HUES48 (cell line): ENCODE results near the gene ROCK2.

Experiments
- H3K27ac ChIP-seq: one replicate; pipeline ENCODE4 v1.7.0; 2013; ENCODE audit warnings: low read depth, low read length, inconsistent platforms
- H3K27me3 ChIP-seq: 2 replicates; pipeline ENCODE4 v1.6.1; 2013; ENCODE audit warnings: mild to moderate bottlenecking, low read length; ENCODE audit not compliant: control insufficient read depth, insufficient read depth
- H3K36me3 ChIP-seq: 2 replicates; pipeline ENCODE4 v1.6.1; 2013; ENCODE audit warnings: low read length; ENCODE audit not compliant: control insufficient read depth, insufficient read depth
- H3K4me1 ChIP-seq: 2 replicates; pipeline ENCODE4 v1.6.1; 2013; ENCODE audit warnings: mild to moderate bottlenecking, low read length; ENCODE audit not compliant: control insufficient read depth, insufficient read depth
- H3K4me3 ChIP-seq: 2 replicates; pipeline ENCODE4 v1.5.1; 2013; ENCODE audit warnings: mild to moderate bottlenecking, low read depth, low read length
- H3K9ac ChIP-seq: 2 replicates; pipeline ENCODE4 v1.6.1; 2013; ENCODE audit warnings: mild to moderate bottlenecking, low read depth, low read length, moderate library complexity
- H3K9me3 ChIP-seq: 2 replicates; pipeline ENCODE4 v1.6.1; 2013; ENCODE audit warnings: low read length; ENCODE audit not compliant: control insufficient read depth, insufficient read depth

ROCK2 gene

DNA sequence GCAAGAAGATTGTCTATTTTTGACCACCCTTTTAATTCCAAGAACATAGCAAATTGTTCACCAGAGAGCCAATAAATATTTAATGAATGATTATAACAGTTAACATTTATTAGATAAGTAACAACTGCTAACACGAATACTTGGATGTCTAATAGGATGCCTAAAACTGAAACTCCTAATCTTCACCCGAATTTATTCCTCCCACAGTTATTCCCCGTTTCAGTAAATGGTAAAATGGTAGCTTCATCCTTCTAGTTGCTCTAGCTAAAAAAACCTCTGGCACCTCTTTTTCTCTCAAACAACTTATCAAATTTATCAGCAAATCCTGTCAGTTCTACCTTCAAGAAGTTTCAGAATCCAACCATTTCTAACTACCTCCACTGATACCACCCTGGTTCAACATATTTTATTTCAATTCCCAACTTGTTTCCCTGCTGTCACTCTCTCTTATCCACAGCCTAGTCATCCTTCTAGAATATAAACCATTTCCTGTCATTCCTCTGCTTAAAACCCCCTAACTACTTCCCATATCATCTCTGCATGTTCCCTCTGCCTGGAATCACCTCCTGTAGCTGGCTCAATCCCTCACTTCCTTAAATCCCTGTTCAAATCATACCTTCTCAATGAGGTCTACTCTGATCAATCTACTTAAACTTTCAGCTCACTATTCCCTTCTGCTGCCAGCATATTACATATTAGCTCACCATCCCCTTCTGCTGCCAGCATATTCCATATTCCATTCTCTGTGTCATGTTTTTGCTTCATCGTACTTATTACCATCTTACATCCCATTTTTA lies 93.8 kb downstream of the ROCK2 start:
- H3K9ac ChIP-seq: no peak overlapping the region
- H3K27ac ChIP-seq: no peak overlapping the region

GRCh38 chr2:11245322-11245721 lies 99.1 kb downstream of the ROCK2 start:
- Histone ChIP-seq H3K27ac (no peak overlapping the region), H3K36me3 (peaks cover 11% of the 10 kb centered on the region; the same call in 1 of the 2 replicates), H3K4me1 (no peaks in the 10 kb centered on the region), H3K4me3 (no peak overlapping the region), H3K9me3 (no peaks in the 10 kb centered on the region), H3K27me3 (no peaks in the 10 kb centered on the region), H3K9ac (no peak overlapping the region)

More for the DNA sequence above, 93.8 kb downstream of the ROCK2 start:
- Histone ChIP-seq H3K36me3 (peaks cover 11% of the 10 kb centered on the region; the same call in 1 of the 2 replicates), H3K9me3 (no peaks in the 10 kb centered on the region), H3K4me3 (no peak overlapping the region), H3K27me3 (no peaks in the 10 kb centered on the region), H3K4me1 (peaks cover 7% of the 10 kb centered on the region)

DNA sequence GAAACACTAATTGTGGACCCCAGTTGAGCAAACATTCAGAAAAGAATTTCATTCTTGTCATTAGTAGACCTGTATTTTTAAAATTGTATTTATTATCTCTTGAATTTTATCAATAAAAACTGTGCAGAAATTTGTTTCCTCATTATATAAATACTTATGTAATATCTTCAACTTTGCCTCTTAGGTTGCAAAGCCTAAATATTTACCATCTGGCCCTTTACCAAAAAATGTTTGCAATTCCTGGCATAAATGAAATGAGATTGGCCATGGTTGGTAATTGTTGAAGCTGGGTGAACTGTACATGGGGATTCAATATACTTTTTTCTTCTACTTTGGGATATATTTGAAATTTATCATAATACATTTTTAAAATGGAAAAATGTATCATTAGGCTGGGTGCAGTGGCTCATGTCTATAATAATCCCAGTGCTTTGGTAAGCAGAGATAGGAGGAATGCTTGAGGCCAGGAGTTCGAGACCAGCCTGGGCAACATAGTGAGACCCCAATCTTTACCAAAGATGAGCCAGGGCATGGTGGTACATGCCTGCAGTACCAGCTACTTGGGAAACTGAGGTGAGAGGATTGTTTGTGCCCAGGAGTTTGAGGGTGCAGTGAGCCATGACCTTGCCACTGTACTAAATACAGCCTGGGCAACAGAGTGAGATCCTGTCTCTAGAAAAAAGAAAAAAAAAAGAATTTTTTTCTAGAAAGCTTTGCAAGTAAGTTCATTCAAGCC lies 100.2 kb downstream of the ROCK2 start:
- Histone ChIP-seq H3K9ac (no peak overlapping the region), H3K36me3 (peaks cover 7% of the 10 kb centered on the region; the same call in 1 of the 2 replicates)

DNA sequence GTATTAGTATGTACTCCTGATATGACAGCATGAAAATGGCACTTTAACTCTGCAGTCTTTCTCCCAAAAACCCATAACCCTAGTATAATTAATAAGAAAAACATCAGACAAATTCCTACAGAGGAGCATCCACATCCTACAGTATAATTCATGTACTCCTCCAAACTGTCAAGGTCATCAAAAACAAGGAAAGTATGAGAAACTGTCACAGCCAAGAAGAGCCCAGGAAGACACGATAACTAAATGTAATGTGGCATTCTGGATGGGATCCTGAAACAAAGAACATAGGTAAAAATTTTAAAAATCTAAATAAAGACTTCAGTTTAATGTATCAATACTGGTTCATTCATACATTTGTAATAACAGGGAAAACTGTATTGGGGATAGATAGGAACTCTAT lies 100.9 kb downstream of the ROCK2 start:
- Histone ChIP-seq H3K36me3 (peaks cover 6% of the 10 kb centered on the region; the same call in 1 of the 2 replicates), H3K4me3 (no peak overlapping the region), H3K27ac (no peak overlapping the region), H3K27me3 (no peaks in the 10 kb centered on the region), H3K4me1 (no peaks in the 10 kb centered on the region), H3K9ac (no peak overlapping the region), H3K9me3 (no peaks in the 10 kb centered on the region)

More for the DNA sequence above, 100.2 kb downstream of the ROCK2 start:
- H3K9me3 ChIP-seq: no peaks in the 10 kb centered on the region
- no peaks in the 10 kb centered on the region for H3K4me1 ChIP-seq
- H3K27me3 ChIP-seq: no peaks in the 10 kb centered on the region
- H3K27ac ChIP-seq: no peak overlapping the region
- H3K4me3 ChIP-seq: no peak overlapping the region

- no peak overlapping the region for H3K9ac ChIP-seq
- peaks cover 4% of the 10 kb centered on the region; the same call in 1 of the 2 replicates for H3K36me3 ChIP-seq
- no peak overlapping the region for H3K4me3 ChIP-seq
- H3K4me1 ChIP-seq: no peaks in the 10 kb centered on the region
- H3K27ac ChIP-seq: no peak overlapping the region
- H3K9me3 ChIP-seq: no peaks in the 10 kb centered on the region
- H3K27me3 ChIP-seq: no peaks in the 10 kb centered on the region
These were observed 101.8 kb downstream of the ROCK2 start for GRCh38 chr2:11242542-11243174.

DNA sequence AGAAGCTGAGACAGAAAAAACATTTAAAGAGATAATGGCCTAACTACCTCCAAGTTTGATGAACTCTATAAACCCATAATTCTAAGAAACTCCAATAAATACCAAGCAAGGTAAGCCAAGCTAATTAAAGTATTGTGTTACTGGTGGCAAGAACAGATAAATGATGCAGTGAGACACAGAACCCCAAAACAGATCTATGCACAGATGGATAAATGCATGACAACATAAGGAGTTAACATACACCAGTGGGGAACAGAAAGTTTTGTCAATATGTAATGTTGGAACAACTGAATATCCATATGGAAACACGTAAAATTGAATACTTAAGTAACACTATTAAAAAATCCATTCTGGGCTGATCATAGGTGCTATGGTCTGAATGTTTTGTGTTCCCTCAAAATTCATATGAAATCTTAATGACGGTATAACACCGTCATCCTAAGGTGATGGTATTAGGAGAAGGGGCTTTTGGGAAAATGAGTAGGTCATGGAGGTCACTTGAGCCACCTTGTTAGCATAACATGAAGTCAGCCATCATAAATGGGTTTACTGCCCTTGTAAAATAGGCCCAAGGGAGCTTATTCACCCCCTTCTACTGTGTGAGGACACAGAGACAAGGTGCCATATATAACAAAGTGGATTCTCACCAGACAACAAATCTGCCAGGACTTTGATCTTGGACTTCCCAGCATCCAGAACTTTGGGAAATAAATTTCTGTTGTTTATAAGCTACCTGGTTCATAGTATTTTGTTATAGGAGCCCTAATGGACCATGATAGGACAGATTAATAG lies 102.8 kb downstream of the ROCK2 start:
- Histone ChIP-seq H3K27me3 (no peaks in the 10 kb centered on the region), H3K27ac (no peak overlapping the region), H3K4me1 (no peaks in the 10 kb centered on the region), H3K9ac (no peak overlapping the region), H3K9me3 (no peaks in the 10 kb centered on the region), H3K4me3 (no peak overlapping the region), H3K36me3 (no peaks in the 10 kb centered on the region)

- Histone ChIP-seq H3K36me3 (0 out of 2 replicates have a peak, but pooled peaks cover 4% of the 10 kb centered on the region), H3K4me1 (no peaks in the 10 kb centered on the region), H3K27ac (no peak overlapping the region), H3K27me3 (no peaks in the 10 kb centered on the region), H3K9ac (no peak overlapping the region), H3K9me3 (no peaks in the 10 kb centered on the region), H3K4me3 (no peak overlapping the region)
These were observed 104.6 kb downstream of the ROCK2 start for GRCh38 chr2:11239666-11240462.

GRCh38 chr2:11239147-11239546 lies 105.3 kb downstream of the ROCK2 start:
- no peaks in the 10 kb centered on the region for H3K4me1 ChIP-seq
- H3K9ac ChIP-seq: no peak overlapping the region
- no peaks in the 10 kb centered on the region for H3K9me3 ChIP-seq
- H3K4me3 ChIP-seq: no peak overlapping the region
- H3K27me3 ChIP-seq: no peaks in the 10 kb centered on the region
- H3K36me3 ChIP-seq: 0 out of 2 replicates have a peak, but pooled peaks cover 4% of the 10 kb centered on the region
- H3K27ac ChIP-seq: no peak overlapping the region

GRCh38 chr2:11237122-11237521 lies 107.3 kb downstream of the ROCK2 start:
- Histone ChIP-seq H3K9me3 (no peaks in the 10 kb centered on the region), H3K4me1 (no peaks in the 10 kb centered on the region), H3K36me3 (0 out of 2 replicates have a peak, but pooled peaks cover 4% of the 10 kb centered on the region), H3K27ac (no peak overlapping the region), H3K4me3 (no peak overlapping the region), H3K9ac (no peak overlapping the region), H3K27me3 (no peaks in the 10 kb centered on the region)

DNA sequence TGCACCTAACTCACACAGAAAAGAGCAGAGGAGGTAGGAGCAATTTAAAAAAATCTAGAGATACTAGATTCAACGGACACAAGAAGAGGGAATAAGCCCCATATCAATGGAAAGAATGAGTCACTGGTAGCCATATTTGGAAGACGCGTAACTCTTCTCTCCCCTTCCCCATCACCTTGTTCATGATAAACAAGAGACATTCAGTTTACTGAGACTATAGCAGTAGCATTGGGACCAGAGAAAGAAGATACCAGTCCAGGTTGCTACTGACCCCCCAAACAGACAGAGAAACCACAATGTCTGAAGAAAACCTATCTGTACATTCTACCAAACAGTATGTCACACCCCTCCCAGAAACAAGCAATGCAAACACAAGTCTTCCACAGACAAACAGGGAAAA lies 108.1 kb downstream of the ROCK2 start:
- Histone ChIP-seq H3K27me3 (no peaks in the 10 kb centered on the region), H3K4me3 (no peak overlapping the region), H3K4me1 (no peaks in the 10 kb centered on the region), H3K27ac (no peak overlapping the region), H3K9me3 (no peaks in the 10 kb centered on the region), H3K9ac (no peak overlapping the region), H3K36me3 (0 out of 2 replicates have a peak, but pooled peaks cover 4% of the 10 kb centered on the region)
